ENCODE results near the gene SERPIND1.

- TF ChIP-seq, protein P1, sequence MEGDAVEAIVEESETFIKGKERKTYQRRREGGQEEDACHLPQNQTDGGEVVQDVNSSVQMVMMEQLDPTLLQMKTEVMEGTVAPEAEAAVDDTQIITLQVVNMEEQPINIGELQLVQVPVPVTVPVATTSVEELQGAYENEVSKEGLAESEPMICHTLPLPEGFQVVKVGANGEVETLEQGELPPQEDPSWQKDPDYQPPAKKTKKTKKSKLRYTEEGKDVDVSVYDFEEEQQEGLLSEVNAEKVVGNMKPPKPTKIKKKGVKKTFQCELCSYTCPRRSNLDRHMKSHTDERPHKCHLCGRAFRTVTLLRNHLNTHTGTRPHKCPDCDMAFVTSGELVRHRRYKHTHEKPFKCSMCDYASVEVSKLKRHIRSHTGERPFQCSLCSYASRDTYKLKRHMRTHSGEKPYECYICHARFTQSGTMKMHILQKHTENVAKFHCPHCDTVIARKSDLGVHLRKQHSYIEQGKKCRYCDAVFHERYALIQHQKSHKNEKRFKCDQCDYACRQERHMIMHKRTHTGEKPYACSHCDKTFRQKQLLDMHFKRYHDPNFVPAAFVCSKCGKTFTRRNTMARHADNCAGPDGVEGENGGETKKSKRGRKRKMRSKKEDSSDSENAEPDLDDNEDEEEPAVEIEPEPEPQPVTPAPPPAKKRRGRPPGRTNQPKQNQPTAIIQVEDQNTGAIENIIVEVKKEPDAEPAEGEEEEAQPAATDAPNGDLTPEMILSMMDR (IDR thresholded peaks at IDR 0.05 in 4 of 5, conservative IDR thresholded peaks at IDR 0.05 in 1 of 5), result no peak
- TF ChIP-seq POLR2A (IDR thresholded peaks at IDR 0.05), result no peak
Measured at GRCh38 chr22:20727118-20728015, 46.5 kb upstream of the SERPIND1 start.
